ENCODE results near the gene PCMT1.
"Not testable (repeated sequence)": the region's sequence is repeated elsewhere in the genome, so short reads cannot be mapped to it uniquely, and the experiment has no call there.

The PCMT1 gene

DNA sequence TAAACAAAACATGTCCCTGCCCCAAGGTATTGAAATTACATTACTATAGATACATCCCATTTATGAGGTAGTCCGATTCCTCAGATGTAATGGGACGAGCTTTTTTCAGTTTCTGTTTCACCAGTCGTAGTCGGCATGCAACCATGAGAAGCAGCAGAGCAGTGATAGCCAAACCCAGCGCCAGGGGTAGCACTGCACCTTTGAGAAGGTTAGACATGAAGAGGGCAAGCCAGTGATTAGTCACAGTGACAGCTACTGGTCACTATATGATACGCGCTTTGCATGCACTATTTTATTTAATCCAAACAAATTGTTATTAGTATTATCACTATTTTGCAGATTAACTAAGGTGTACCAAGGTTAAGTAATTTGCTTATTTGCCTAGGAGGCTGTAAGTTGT lies 71.0 kb downstream of the PCMT1 start:
- DNase-seq (ENCODE audit: low read depth) = no peak

- DNase-seq (ENCODE audit: low read depth) = no peak
Observed at GRCh38 chr6:149821492-149821891, 72.0 kb downstream of the PCMT1 start.

DNA sequence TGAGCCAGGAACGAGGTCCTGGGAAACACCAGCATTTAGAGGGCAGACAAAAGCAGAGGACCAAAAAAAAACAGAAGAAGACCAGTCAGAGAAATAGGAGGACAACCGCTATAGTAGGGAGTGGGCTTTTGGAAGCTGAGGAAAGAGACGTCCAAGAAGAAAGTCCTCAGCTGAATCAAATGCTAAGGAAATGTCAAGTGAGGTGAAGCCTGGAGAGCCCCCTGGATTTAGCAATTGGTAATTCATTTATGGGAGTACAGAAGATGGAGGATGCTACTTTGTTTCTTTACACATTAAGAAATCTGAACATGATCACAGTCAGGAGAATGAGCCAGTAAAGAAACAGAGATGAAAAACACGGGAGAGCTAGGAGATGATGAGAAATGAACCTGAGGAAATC lies 73.5 kb downstream of the PCMT1 start:
- no peak for DNase-seq (ENCODE audit: low read depth)

DNA sequence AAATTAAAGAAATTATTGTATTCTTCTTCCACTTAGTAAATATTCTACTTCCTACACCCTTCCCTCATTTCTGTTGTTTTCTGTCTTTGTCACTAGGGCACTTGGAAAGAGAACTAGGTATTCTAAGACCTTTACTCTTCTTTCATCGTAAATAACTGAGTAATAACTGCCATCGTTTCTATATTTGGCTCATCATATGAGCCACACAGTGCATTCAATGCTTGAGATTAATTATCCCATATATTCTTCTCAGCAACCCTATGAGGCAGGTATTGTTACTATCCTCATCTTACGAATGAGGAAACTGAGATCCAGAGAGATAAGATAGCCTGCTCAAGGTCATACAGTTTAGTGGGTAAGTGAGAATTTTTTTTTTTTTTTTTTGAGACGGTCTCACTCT lies 75.8 kb downstream of the PCMT1 start:
- no peak for DNase-seq (ENCODE audit: low read depth)

DNA sequence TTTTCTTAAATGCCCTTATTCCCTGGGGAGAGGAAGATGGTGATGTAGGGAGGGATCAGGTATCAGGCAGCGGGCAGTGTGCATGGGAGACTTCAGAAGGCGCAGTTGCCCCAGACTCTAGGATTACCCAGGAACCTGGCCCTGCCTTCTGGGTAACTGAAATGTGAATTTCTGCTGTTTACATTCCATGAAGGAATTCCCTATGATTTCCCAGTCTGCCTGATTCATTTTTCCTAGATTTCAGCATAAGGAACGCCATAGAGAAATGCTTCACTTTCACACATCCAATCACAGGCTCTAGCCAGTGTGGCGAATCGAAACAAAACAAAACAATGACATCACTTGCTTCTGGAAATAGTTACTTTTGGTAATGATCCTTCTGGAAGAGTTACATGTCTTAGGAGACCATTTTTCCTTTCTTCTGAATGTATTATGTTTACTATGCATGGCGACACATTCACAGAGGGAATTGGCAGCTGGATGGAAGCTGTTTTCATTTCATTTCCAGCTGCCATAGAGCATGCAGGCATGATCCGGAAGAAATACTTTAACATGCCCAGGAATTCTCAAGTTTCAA lies 81.3 kb downstream of the PCMT1 start:
- no peak for DNase-seq (ENCODE audit: low read depth)

DNA sequence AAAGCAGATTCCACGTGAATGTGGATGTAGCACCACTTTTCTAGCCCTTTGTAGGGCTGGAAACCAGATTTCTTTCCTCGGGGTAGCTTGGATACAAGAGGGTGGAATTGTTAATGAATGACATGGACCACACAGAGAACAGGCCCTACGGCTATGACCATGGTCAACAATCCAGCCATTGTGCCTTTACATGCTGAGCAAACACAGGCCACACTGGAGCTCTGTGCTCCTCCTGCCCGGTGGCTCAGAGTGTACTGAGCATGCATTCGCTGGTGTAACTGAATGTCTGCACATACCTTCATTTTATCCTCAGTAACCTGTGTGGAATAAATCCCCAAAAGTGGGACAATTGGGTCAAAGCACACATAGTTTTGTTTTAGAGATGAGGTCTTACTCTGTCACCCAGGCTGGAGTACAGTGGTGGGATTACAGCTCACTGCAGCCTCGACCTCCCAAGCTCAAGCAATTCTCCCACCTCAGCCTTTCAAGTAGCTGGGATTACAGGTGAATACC lies 81.8 kb downstream of the PCMT1 start:
- DNase-seq (ENCODE audit: low read depth) = no peak

GRCh38 chr6:149833651-149834050 lies 84.1 kb downstream of the PCMT1 start:
- DNase-seq (ENCODE audit: low read depth) = no peak

DNA sequence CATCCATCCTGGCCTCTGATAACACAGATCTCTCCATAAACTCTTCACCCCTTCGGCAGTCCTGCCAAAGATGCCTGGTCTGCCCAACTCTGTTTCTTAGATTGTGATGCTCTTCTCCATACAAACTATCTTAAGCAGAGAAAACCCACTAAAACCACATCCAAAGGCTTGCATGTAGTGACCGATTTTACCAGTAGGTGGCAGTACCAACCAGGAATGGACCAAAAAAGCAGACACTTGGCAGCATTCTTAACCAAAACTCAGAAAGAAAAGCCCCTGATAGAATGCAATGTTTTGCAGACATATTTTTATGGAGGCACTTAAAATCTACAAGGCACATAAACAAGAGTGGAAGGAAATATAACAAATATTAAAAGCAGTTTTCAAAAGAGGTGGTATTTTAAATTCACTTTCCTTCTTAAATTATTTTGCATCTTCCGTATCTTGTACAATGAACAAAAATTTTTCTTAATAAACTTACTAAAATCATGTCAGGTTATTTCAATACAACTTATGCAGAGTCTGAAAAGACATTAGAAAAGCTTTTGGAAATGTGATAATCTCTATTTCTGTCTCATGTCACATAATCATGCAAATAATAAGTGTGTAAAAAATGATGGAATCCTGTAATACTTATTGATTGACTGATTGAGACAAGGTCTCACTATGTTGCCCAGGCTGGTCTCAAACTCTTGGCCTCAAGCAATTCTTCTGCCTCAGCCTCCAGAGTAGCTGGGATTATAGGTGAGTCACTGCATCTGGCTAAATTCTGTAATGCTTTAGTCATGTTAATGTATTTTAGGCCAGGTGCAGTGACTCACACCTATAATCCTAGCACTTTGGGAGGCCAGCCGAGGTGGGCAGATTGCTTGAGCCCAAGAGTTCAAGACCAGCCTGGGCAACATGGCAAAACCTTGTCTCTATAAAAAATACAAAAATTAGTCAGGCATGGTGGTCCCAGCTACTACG lies 85.3 kb downstream of the PCMT1 start:
- peak; percentile 25 for DNase-seq (ENCODE audit: low read depth)

- DNase-seq (ENCODE audit: low read depth) = no peak
Observed at GRCh38 chr6:149840345-149841075, 91.0 kb downstream of the PCMT1 start.

DNA sequence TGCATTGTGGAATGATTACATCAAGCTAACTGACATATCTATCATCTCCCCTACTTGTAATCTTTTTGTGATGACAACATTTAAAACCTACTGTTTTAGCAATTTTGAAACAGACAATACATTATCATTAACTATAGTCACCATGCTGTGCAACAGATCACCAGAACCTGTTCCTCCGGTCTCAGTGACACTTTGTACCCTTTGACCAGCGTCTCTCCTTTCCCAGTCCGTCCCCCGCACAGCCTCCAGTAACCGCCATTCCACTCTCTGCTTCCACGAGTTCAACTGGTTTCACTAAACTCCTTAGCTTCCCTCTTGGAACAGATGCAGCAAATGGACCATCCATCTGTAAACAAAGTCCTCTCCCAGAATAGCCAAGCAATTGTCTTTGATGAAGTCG lies 92.8 kb downstream of the PCMT1 start:
- DNase-seq (ENCODE audit: low read depth) = no peak

GRCh38 chr6:149843051-149843633 lies 93.6 kb downstream of the PCMT1 start:
- no peak for DNase-seq (ENCODE audit: low read depth)

DNA sequence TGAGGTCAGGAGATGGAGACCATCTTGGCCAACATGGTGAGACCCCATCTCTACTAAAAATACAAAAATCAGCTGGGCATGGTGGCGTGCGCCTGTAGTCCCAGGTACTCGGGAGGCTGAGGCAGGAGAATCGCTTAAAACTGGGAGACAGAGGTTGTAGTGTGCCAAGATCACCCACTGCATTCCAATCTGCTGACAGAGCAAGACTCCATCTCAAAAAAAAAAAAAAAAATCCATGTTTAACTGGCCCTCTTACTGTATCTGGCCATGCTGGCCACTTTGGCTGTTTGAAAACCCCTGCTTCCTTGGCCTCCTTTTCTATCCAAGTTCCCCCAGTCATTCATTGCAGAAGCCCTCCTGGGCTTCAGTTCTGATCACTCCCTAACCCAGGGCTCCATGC lies 94.5 kb downstream of the PCMT1 start:
- DNase-seq (ENCODE audit: low read depth) = not testable (repeated sequence)

GRCh38 chr6:149844480-149844879 lies 94.9 kb downstream of the PCMT1 start:
- DNase-seq (ENCODE audit: low read depth) = no peak

GRCh38 chr6:149845549-149845948 lies 96.0 kb downstream of the PCMT1 start:
- no peak for DNase-seq (ENCODE audit: low read depth)

- no peak for DNase-seq (ENCODE audit: low read depth)
Observed at GRCh38 chr6:149846321-149846720, 96.8 kb downstream of the PCMT1 start.

DNA sequence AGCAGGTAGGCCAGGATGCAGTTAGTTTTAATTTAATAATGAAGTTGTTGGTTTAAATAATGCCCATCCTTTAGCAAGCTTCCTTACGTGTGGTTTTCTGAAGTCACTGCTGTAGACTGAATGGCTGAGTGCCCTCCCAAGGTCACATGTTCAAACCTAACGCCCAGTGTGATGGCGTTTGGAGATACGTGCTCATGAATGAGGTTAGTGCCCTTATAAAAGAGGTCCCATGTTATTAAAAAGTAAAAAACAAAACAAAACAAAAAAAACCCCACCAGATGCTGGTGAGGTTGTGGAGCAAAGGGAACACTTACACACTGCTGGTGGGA lies 98.4 kb downstream of the PCMT1 start:
- no peak for DNase-seq (ENCODE audit: low read depth)

DNA sequence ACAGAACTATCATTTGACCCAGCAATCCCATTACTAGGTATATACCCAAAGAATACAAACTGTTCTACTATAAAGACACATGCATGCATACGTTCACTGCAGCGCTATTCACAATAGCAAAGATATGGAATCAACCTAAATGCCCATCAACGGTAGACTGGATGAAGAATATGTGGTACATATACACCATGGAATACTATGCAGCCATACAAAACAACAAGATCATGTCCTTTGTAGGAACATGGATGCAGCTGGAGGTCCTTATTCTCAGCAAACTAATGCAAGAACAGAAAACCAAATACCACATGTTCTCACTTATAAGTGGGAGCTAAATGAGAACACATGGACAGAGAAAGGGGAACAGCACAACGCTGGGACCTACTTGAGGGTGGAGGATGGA lies 98.8 kb downstream of the PCMT1 start:
- not testable (repeated sequence) for DNase-seq (ENCODE audit: low read depth)

GRCh38 chr6:149851461-149852110 lies 102.0 kb downstream of the PCMT1 start:
- DNase-seq (ENCODE audit: low read depth) = no peak

DNA sequence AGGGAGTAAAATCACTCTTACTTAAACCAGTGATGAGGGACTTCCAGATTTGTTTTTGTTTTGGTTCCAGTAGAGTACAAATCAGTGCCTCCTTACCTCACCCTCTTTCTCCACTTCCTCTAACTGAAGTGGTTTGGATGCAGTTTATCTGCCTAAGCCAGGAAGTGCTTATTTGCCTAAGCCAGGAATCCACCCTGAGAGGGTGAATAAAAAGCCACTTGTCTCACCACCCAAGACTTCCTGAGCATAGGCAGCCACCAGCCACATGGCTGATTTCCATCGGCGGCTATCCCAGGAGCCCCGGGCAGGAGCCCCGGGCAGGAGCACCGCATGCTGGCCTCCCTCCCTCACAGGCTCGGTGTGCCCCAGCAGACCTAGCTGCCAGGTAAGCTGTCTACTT lies 102.6 kb downstream of the PCMT1 start:
- no peak for DNase-seq (ENCODE audit: low read depth)

DNA sequence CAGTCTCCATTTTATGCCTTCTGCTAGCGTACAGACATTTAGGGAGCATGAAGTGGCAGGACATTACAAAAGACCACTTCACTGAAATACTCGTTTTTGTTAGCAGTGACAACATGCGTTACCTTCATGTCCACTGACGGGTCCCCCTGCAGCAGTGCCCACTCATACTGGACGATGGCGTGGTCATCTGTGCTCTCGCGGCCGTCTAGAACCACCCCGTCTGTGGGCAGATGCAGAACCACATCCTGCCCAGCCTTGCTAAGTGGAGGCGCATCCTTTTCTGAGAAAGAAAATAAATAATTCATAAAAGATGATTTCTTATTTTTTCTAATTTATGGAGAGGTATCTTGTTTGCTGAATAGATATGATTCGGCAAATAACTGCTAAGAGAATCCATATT lies 103.3 kb downstream of the PCMT1 start:
- no peak for DNase-seq (ENCODE audit: low read depth)

DNA sequence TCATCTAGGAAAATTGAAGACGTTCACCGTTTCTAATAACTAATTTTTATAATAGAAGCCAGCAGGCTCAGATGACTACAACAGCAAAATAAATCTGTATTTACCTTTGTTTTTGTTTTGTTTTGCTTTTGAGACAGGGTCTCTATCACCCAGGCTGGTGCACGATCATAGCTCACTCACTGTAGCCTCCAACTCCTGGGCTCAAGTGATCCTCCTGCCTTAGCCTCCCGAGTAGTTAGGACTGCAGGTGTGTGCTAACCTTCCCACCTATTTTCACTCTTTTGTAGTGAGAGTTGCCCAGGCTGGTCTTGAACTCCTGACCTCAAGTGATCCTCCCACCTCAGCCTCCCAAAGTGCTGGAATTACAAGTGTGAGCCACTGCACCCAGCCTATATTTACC lies 104.5 kb downstream of the PCMT1 start:
- DNase-seq (ENCODE audit: low read depth) = not testable (repeated sequence)

- DNase-seq (ENCODE audit: low read depth) = no peak
Observed at GRCh38 chr6:149854532-149854931, 105.0 kb downstream of the PCMT1 start.
